ENCODE measurements around the gene VPS13A. TPM values are rescaled to one million over a fixed set of nuclear protein-coding genes. Genes with fewer than 3 reads are reported as not detected.
"Not testable (repeated sequence)": the region's sequence is repeated elsewhere in the genome, so short reads cannot be mapped to it uniquely, and the experiment has no call there.

VPS13A gene
- polyA plus RNA-seq, 3 donors = 28.8 to 42.1 (median 40.7) TPM

- DNase-seq = no peak
Measured at GRCh38 chr9:77290373-77290772, 113.0 kb downstream of the VPS13A start.

- no peak for DNase-seq
Measured at GRCh38 chr9:77291714-77292113, 114.4 kb downstream of the VPS13A start.

DNA sequence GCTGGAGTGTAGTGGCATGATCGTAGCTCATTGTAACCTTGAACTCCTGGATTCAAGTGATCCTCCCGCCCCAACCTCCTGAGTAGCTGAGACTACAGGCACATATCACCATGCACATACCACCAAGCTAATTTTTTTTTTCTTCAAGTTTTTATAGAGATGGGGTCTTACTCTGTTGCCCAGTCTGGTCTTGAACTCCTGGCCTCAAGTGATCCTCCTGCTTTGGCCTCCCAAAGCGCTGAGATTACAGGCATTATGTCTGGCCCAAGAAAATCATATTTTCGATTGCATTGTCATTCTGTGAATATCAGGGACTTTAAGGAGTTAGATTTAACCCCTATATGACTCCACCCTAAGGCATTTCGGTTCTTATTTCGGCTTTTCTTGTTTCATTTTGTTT, 116.6 kb downstream of the VPS13A start:
- DNase-seq = no peak

DNA sequence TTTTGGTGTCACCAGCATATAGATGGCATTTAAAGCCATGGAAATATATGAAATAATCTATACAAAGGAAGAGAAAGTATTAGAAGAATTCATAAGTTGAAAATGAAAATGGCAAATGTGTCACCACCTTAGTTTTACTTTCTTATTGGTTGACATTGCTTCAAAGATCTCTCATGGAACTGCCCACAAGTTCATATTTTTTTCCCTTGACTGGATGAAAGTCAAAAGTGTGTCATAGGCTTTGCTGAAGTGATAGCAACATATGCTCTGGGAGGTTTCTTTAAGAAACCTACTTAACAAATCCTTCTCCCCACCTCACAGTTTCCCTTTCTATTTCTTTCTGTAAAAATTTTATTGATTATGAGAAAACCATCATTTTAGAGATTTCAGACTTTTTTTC, 127.2 kb downstream of the VPS13A start:
- DNase-seq = no peak

DNA sequence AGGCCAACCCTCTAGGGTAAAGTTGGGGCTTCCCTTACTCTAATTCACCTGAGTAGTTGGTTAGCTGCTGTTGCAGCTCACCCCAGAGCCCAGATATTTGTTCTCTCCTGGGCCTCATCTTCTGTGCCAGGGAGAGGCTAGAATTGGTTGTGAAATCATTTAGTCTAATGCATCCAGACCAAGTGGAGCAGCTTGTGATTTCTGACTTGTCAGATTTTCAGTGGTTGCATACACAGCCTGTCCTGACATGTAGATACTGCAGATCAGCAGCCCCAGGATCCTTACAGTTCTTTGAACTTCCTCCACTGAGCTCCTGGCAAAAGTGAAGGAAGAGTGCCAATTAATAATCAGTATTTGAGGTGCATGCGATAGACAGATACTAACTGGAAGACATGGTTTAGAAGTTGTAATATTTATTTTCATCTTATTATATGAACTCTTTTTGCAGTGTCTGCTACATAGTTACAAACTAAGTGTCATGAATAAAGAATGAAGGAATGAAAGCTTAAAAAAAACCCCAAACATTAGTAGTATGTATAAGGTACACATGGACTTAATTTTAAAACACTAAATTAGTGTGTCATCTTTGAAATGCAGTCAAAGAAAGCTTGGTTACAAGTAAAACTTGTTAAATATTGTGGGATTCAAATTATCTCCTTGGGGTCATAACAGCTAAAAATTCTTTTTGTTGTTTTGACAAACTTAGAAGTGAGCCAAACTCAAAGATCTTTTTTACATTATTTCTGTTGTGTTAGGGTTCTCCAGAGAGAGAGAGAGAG, 128.5 kb downstream of the VPS13A start:
- no peak for DNase-seq

GRCh38 chr9:77307166-77307565, 129.8 kb downstream of the VPS13A start:
- no peak for DNase-seq

GRCh38 chr9:77316058-77316457, 138.7 kb downstream of the VPS13A start:
- DNase-seq = no peak

GRCh38 chr9:77325058-77325457, 147.7 kb downstream of the VPS13A start:
- DNase-seq = no peak

- no peak for DNase-seq
Measured at GRCh38 chr9:77328102-77328501, 150.8 kb downstream of the VPS13A start.

DNA sequence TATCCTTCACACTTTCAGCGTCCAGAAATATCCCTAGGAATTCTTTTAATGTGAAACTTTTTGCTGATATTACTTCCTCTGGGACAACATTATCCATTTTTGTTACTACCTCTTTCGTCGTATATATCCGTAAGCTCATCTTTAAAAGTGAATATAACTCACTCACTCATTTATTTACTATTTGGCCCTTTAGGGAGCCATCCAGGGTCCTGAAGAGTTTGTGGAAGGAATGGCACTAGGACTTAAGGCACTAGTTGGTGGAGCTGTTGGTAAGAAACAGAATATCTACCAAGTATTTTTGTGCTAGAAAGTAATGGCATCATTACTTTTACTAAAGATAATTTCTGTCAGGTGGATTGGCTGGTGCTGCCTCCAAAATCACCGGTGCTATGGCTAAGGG, 192.7 kb downstream of the VPS13A start:
- DNase-seq = no peak

GRCh38 chr9:77374266-77374665, 196.9 kb downstream of the VPS13A start:
- no peak for DNase-seq

DNA sequence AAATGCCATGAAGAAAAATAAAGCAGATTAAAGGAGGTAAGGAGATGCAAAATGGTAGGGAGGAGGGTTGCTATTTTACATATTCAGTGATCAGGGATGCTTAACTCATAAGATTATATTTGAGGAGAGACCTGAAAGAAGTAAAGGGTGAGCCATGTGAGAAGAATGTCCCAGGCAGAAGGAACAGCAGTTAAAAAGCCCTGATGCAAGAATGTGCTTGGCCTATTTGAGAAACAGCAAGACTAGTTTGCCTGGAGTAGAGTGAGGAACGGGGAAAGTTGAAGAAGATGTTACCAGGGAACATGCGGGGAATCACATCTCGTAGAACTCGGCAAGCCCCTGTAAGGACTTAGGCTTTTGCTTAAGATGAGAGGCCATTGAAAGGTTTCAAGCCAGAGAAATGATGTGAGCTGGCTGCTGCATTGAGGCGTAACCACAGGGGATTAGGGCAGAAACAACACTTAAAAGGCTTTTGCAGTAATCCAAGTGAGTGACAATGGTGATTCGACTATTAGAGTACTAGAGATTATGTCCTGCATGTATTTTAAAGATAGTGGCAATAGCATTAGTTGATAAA, 198.7 kb downstream of the VPS13A start:
- DNase-seq = no peak

GRCh38 chr9:77384406-77384805, 207.1 kb downstream of the VPS13A start:
- no peak for DNase-seq

GRCh38 chr9:77386187-77386586, 208.9 kb downstream of the VPS13A start:
- DNase-seq = no peak

GRCh38 chr9:77391834-77392233, 214.5 kb downstream of the VPS13A start:
- no peak for DNase-seq

DNA sequence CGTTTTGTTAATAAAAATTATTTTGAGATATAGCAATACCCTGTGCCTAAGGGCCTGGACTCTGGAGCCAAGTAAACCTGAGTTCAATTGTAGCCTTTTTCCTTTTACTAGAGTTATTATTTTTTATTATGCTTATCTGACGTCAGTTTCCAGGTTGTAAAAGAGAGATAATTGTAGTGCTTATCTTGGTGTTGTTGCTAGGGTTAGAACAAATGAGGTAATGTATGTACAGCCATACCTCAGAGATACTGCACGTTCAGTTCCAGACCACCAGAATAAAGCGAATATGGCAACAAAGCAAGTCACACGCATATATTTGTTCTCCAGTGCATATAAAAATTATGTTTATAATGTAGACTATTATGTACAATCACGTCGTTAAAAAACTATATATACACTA, 215.0 kb downstream of the VPS13A start:
- DNase-seq = no peak

DNA sequence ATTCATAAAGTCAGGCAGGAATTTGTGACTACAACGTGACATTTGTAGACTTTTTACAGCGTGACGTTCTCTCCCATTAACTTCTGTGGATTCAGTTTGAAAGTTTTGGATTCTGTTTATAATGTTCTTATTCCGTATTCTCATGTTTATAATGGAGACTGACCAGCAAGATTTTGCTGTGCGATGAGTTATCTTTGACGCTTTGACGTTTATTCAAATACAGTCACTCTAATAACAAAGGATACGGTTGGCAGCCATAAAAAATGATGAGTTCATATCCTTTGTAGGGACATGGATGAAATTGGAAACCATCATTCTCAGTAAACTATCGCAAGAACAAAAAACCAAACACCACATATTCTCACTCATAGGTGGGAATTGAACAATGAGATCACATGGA, 221.2 kb downstream of the VPS13A start:
- DNase-seq = not testable (repeated sequence)

- DNase-seq = no peak
Measured at GRCh38 chr9:77399964-77400363, 222.6 kb downstream of the VPS13A start.

DNA sequence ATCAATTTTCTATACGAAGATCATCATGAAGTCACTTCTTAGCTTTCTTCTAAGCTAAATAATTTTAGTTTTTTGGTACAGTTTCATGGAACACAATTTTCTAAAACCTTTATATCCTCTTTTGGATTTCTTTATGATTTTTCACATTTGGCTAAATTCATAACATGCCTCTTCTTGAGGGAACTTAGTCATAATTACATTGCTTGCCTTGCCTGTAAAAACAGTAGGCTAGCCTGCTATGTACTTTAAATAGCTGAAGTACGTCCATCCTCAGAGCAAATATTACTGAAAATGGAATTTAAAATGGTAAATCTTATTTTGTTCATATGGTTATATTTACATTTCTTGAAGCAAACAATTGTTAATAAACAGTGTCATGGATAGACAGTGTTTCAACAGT, 225.0 kb downstream of the VPS13A start:
- DNase-seq = no peak

DNA sequence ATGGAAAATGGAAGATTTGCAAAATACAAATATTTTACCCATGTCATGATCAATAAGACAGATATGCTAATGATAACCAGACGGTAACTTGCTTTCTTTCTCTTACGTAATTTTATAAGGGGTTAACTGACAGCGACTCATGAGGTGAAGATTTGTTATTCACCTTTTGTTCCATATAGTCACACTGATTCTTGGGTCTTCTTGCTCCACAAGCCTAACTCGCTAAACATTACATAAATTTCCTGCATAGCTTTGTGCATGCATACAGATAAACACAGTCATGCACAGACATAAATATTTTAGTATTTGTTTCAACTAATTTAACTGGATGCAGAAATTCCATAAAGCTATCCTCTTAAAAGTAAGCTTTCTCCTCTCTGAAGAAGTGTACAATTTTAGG, 225.9 kb downstream of the VPS13A start:
- no peak for DNase-seq

DNA sequence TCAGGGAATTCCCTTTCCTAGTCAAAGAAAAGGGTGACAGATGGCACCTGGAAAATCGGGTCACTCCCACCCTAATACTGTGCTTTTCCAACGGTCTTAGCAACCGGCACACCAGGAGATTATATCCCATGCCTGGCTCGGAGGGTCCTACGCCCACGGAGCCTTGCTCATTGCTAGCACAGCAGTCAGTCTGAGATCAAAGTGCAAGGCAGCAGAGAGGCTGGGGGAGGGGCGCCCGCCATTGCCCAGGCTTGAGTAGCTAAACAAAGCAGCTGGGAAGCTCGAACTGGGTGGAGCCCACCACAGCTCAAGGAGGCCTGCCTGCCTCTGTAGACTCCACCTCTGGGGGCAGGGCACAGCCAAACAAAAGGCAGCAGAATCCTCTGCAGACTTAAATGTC, 231.2 kb downstream of the VPS13A start:
- DNase-seq = not testable (repeated sequence)

DNA sequence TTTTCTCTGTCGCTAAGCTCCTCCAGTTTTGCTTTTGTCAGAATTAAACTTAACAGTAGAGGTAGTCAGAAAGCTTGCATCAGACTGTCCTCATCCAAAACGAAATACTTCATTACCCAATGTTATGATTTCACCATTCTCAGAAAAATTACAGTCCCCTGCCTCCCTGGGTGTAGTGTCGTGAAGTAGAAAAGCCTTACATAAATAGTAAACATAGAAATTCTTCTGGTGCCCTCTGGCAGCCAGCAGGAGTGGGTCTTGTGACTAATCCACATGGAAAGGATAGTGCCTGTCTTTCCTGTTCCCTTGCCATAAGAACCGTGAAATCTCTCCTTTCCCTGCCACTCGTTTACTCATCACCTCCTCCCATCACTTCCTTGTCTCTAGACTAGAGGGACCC, 240.2 kb downstream of the VPS13A start:
- DNase-seq = no peak

DNA sequence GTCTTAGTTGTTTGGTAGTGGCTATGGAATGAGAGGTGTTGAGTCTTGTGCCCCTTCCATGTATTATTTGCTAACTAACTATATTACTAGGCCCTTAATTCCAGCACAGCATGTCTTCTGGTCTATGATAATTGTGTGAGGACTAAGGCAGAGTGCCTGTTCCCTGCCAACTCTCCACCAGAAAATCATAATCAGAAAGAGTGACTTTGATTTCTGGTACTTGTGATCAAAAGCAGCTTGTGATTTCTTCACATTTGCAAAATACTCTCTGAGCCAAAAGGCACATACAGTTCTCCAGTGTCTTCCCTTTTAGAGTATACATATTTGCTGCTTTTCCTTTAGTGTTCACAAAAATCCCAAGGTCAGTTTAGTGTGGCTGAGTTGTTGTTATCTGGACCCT, 240.9 kb downstream of the VPS13A start:
- no peak for DNase-seq

DNA sequence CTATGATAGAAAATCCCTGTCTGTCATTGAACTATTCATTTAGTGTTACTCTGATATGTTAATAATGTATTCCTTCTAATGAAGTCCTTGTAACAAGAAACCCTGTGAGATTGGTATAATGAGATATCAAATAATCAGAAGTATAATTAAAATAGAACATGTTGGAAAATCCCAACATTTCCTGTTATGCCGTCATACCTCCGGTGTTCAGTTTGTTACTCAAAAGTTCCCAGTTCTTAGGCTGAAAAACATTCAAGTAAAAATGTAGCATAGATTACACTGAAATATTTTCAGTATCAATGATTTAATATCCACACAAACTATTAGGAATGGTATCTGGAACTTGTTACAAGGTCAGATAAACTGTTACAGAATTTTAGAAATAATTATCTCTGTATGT, 243.3 kb downstream of the VPS13A start:
- DNase-seq = no peak
